Panc1 (cell line): Measurements from ENCODE around the gene SHISA5. TPM values are rescaled to one million over a fixed set of nuclear protein-coding genes. Genes with fewer than 3 reads are reported as not detected.

Source experiments
- ATAC-seq: fragments of 200-7000 bp; cut with Tn5 transposase; 2 replicates; pipeline ENCODE4 v1.9.1; 2020; ENCODE audit warnings: mild to moderate bottlenecking, moderate library complexity
- BruUV-seq: library from RNA; stranded (reverse); fragments of 400-500 nt; replicated peaks from 2 replicates; lab custom pipeline; 2021; lab: Mats Ljungman, UMichigan
- CTCF ChIA-PET: fragments of 300-600 bp; sonication (Branson Sonifier 250); formaldehyde crosslinking; loops from one replicate; lab custom pipeline; 2022; ENCODE audit warnings: antibody characterized with exemption; lab: Charles Lee
- POLR2A ChIA-PET: fragments of 300-600 bp; sonication (Branson Sonifier 250); formaldehyde crosslinking; loops from one replicate; lab custom pipeline; 2022; ENCODE audit warnings: antibody characterized with exemption; lab: Charles Lee
- DNase-seq: peaks from one replicate; pipeline ENCODE4 v3.0.0-alpha.2; 2010; ENCODE audit warnings: low read depth, low spot score
- H3K27ac ChIP-seq: 2 replicates; pipeline ENCODE4 v1.5.1; 2011; ENCODE audit warnings: mild to moderate bottlenecking, low read length, inconsistent platforms
- H3K27me3 ChIP-seq: fragments of 200-500 bp; sonication (Bioruptor generic); 2 replicates; pipeline ENCODE4 v1.6.0; 2014; ENCODE audit warnings: low read length, inconsistent platforms; ENCODE audit not compliant: control insufficient read depth, insufficient read depth
- H3K36me3 ChIP-seq: fragments of 200-500 bp; sonication (Bioruptor generic); 2 replicates; pipeline ENCODE4 v1.5.1; 2014; ENCODE audit warnings: inconsistent platforms, mild to moderate bottlenecking, low read length, moderate library complexity; ENCODE audit not compliant: control insufficient read depth, insufficient read depth
- H3K4me1 ChIP-seq: 2 replicates; pipeline ENCODE4 v1.5.1; 2011; ENCODE audit warnings: inconsistent platforms, mild to moderate bottlenecking, low read length, moderate library complexity; ENCODE audit not compliant: control insufficient read depth, insufficient read depth
- H3K4me3 ChIP-seq, 2 experiments: 2 replicates each; pipeline ENCODE4 v1.5.1; 2011 to 2012; ENCODE audit warnings: low read depth in 2 of 2, low read length in 2 of 2, mild to moderate bottlenecking in 2 of 2, inconsistent platforms in 1 of 2, moderate library complexity in 1 of 2
- H3K9me3 ChIP-seq: fragments of 200-500 bp; sonication (Bioruptor generic); 2 replicates; pipeline ENCODE4 v1.5.1; 2014; ENCODE audit warnings: low read depth, mild to moderate bottlenecking, inconsistent platforms, low read length, moderate library complexity; ENCODE audit not compliant: control insufficient read depth, insufficient read depth
- CTCF ChIP-seq: fragments of 450-650 bp; IDR thresholded peaks from 2 replicates; pipeline ENCODE4 v1.5.1; 2017; ENCODE audit warnings: mild to moderate bottlenecking
- POLR2AphosphoS5 ChIP-seq: IDR thresholded peaks from 2 replicates; pipeline ENCODE4 v1.6.1; 2012; ENCODE audit warnings: mild to moderate bottlenecking, low read depth, low read length, moderate library complexity
- REST ChIP-seq, 2 experiments: IDR thresholded peaks; 2 replicates each; pipeline ENCODE4 v1.6.1; 2011 to 2012; ENCODE audit warnings: low read depth in 2 of 2, control low read depth in 1 of 2, low read length in 1 of 2, mild to moderate bottlenecking in 1 of 2, moderate library complexity in 1 of 2; ENCODE audit not compliant: insufficient read depth in 1 of 2
- SIN3A ChIP-seq: IDR thresholded peaks from 2 replicates; pipeline ENCODE4 v1.6.1; 2012; ENCODE audit warnings: low read depth, mild to moderate bottlenecking, low read length, moderate library complexity, borderline replicate concordance; ENCODE audit not compliant: insufficient read depth
- TCF7L2 ChIP-seq: IDR thresholded peaks from 2 replicates; pipeline ENCODE4 v1.6.1; 2011; ENCODE audit warnings: mild to moderate bottlenecking, low read depth, low read length, inconsistent platforms
- in situ Hi-C: cut with HindIII; loops from 2 replicates; pipeline ENCODE4 v1.10.0; 2016; ENCODE audit warnings: low sequenced_read_pairs, low pct_unique_long_range_greater_than_20kb
- intact Hi-C: fragments of 100-400 bp; cut with micrococcal nuclease; formaldehyde crosslinking; loops from one replicate; pipeline ENCODE4 v1.10.0; 2022; ENCODE audit not compliant: unreplicated experiment
- total RNA-seq: library from RNA; stranded (reverse); gene quantifications from one replicate; pipeline ENCODE4 v1.2.1, GENCODE V29; 2021; ENCODE audit not compliant: unreplicated experiment

The SHISA5 gene
- total RNA-seq, 1 experiment from 2014 or later = 122 TPM

GRCh38 chr3:48528048-48528447 is 24.1 kb upstream of the SHISA5 start:
- H3K4me3 ChIP-seq = no peak overlapping the region
- no peaks in the 10 kb centered on the region for H3K36me3 ChIP-seq
- H3K4me1 ChIP-seq = no peaks in the 10 kb centered on the region
- DNase-seq (no peak), ATAC-seq (no peak)
- intact Hi-C loops = no loop called here
- ChIA-PET POLR2A (no interaction called here), CTCF (no interaction called here)
- H3K27me3 ChIP-seq = no peaks in the 10 kb centered on the region
- H3K27ac ChIP-seq = no peak overlapping the region
- no peaks in the 10 kb centered on the region for H3K9me3 ChIP-seq
- no TSS peak for BruUV-seq
- TF ChIP-seq CTCF (no peak), POLR2AphosphoS5 (no peak), REST (IDR thresholded peaks at IDR 0.05; ENCODE audit: insufficient read depth in 1 of 2, low read depth in 2 of 2, low read length in 1 of 2) (no peak), SIN3A (no peak), TCF7L2 (no peak)
- in situ Hi-C loops = no loop called here

- H3K36me3 ChIP-seq = no peaks in the 10 kb centered on the region
- ATAC-seq = no peak
- CTCF ChIA-PET = no interaction called here
Measured at GRCh38 chr3:48524970-48525369, 21.0 kb upstream of the SHISA5 start.

More at GRCh38 chr3:48524970-48525369, 21.0 kb upstream of the SHISA5 start:
- H3K4me3 ChIP-seq = no peak overlapping the region
- no peak overlapping the region for H3K27ac ChIP-seq
- in situ Hi-C loops (no loop called here), intact Hi-C loops (no loop called here)
- no peaks in the 10 kb centered on the region for H3K4me1 ChIP-seq
- TF ChIP-seq CTCF (no peak), POLR2AphosphoS5 (no peak), SIN3A (no peak), TCF7L2 (no peak), REST (IDR thresholded peaks at IDR 0.05; ENCODE audit: insufficient read depth in 1 of 2, low read depth in 2 of 2, low read length in 1 of 2) (no peak)
- BruUV-seq = no TSS peak
- no peak for DNase-seq
- no peaks in the 10 kb centered on the region for H3K27me3 ChIP-seq
- POLR2A ChIA-PET = no interaction called here
- H3K9me3 ChIP-seq = no peaks in the 10 kb centered on the region
